Heart right ventricle (tissue), 16 donors: Measurements from ENCODE around the gene CPA4. TPM values are rescaled to one million over a fixed set of nuclear protein-coding genes. Genes with fewer than 3 reads are reported as not detected.

Experiments
- ATAC-seq, 8 donors: fragments of 200-7000 bp; cut with Tn5 transposase; one replicate each; pipeline ENCODE4 v1.9.1; 2020; ENCODE audit warnings: mild to moderate bottlenecking in 8 of 8, moderate library complexity in 8 of 8, moderate number of reproducible peaks in 1 of 8
- DNase-seq, 2 donors: peaks; one replicate each; pipeline ENCODE4 v3.0.0-alpha.2; 2020
- H3K27ac ChIP-seq, 10 donors: fragments of 200-600 bp; sonication (generic) in 2 of 10; one replicate each; pipeline versions ENCODE4 v1.5.0 to v1.8.0; 2020 to 2022; ENCODE audit warnings: mild to moderate bottlenecking in 3 of 10
- H3K27me3 ChIP-seq, 7 donors: fragments of 200-600 bp; one replicate each; pipeline ENCODE4 v1.8.0; 2021 to 2022; ENCODE audit warnings: mild to moderate bottlenecking in 2 of 7
- H3K36me3 ChIP-seq, 9 donors: fragments of 200-600 bp; sonication (generic) in 1 of 9; one replicate each; pipeline versions ENCODE4 v1.5.0 to v1.8.0; 2020 to 2022; ENCODE audit warnings: mild to moderate bottlenecking in 2 of 9
- H3K4me1 ChIP-seq, 9 donors: fragments of 200-600 bp; sonication (generic) in 1 of 9; one replicate each; pipeline versions ENCODE4 v1.5.0 to v1.8.0; 2020 to 2022; ENCODE audit warnings: mild to moderate bottlenecking in 4 of 9
- H3K4me3 ChIP-seq, 10 donors: fragments of 200-600 bp; sonication (generic) in 2 of 10; one replicate each; pipeline versions ENCODE4 v1.5.0 to v1.8.0; 2020 to 2022; ENCODE audit warnings: mild to moderate bottlenecking in 7 of 10, moderate library complexity in 2 of 10
- H3K9me3 ChIP-seq, 11 donors: fragments of 200-600 bp in 10 of 11; sonication (generic) in 2 of 11; one replicate each; pipeline versions ENCODE4 v1.5.0 to v1.8.0; 2013 to 2022; ENCODE audit warnings: mild to moderate bottlenecking in 2 of 11, control low read depth in 1 of 11, moderate library complexity in 1 of 11
- WGBS, 2 donors: extraction: QIAGEN DNeasy Blood & Tissue Kit; methylation state at CpG; one replicate each; pipeline ENCODE4 v1.1.7; 2013; ENCODE audit warnings: inconsistent platforms in 1 of 2; 5-methylcytosine and 5-hydroxymethylcytosine counted together
- intact Hi-C, 10 donors: fragments of 100-400 bp; cut with DNase I; formaldehyde crosslinking; loops; one replicate each; pipeline versions ENCODE4 v1.11.1 to v1.14.2; 2022
- polyA plus RNA-seq, 2 donors: library from polyadenylated mRNA; stranded (reverse); fragments of 200-250 nt; gene quantifications; one replicate each; pipeline ENCODE4 v1.2.3, GENCODE V29; 2013
- total RNA-seq, 10 donors: library from RNA; stranded (reverse); fragmentation: NEBNext Ultra II Directional in 3 of 10; extraction: Animal tissue kit (Norgen Biotek cat#: 25700) in 3 of 10; gene quantifications; one replicate each; pipeline versions ENCODE4 v1.2.1 to v1.2.4, GENCODE V29; 2021 to 2023
- TF ChIP-seq, protein P1 (sequence below), 9 donors: fragments of 200-600 bp; sonication (generic) in 2 of 9; IDR thresholded peaks; one replicate each; pipeline versions ENCODE4 v1.5.0 to v1.8.0; 2021 to 2022; ENCODE audit warnings: antibody characterized with exemption in 9 of 9, mild to moderate bottlenecking in 5 of 9, moderate library complexity in 1 of 9
- donor health status: Arrhythmogenic right ventricular cardiomyopathy.
- donor health status: ischemic (EF 13 %, LVEDD 7.1; RV severe dilation, severe dysfunction).
- donor health status: healthy with polysubstance abuse.
- donor health status: DM: no; HTN: yes; CAD: no.
- donor health status: DM: no; HTN: no; CAD: no.
- donor health status: ischemic (EF 25% LVEDD 6.9; RV normal size, moderate dysfunction).
- donor health status: ischemic (EF 25% LVEDD 5.7; RV mildly dilated, moderate dysfunction).
- donor health status: healthy.
- donor health status: DM: yes; HTN: yes; CAD: no.
- donor health status: Ischemic cardiomyopathy.
- donor health status: ischemic (EF 35%, LVEDD 5.7; RV mildly dilated, moderate dysfunction).
- donor health status: nonischemic (EF 11% LVEDD 7.7; RV severe dilation, severe dysfunction).
- donor health status: DM: yes; HTN: yes; CAD: no.
- donor health status: PGD.
- donor health status: ischemic (EF 29% LVEDD 5.4; RV normal size, mild dysfunction).
- donor health status: nonischemic (EF 23%, LVEDD 6.1; RV moderate dilation, normal function).

Gene CPA4
- total and polyA plus RNA-seq, 12 donors: 0.04 to 2.7 (median 0.46) TPM; not detected in 7

DNA sequence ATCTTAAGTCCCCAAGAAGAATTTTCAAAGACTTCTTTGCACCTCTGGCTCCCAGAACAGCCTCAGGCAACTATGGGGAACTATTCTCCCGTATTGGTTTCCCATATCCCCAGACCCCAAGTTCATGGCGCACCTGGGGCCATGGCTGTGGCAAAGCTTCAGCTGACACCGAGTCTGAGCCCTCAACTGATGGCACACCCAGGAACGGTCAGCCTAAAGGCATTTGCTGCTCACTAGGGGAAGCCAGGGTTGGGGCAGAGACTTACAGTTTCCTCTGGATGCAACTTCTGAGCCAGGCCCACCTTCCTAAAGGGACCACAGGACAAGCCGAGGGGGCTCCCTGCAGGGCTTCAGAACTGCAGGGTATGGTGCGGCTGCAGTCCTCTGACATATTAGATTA lies 73.6 kb downstream of the CPA4 start:
- Histone ChIP-seq H3K4me3 (no peak overlapping the region), H3K27me3 (no peaks in the 10 kb centered on the region), H3K4me1 (peaks cover 0 to 26% (median 5%) of the 10 kb centered on the region in 9 donors), H3K9me3 (no peaks in the 10 kb centered on the region), H3K36me3 (no peaks in the 10 kb centered on the region), H3K27ac (no peak overlapping the region)
- intact Hi-C loops: loop anchor here in 1 of 10 donors (10.0 kb wide), 1 partner anchor 58 kb away; no protein-coding TSS in a partner anchor
- WGBS, 2 donors: 93 to 96% methylated on average over 6 of the region's 6 CpGs
- no peak for ATAC-seq
- DNase-seq: no peak
- TF ChIP-seq, protein P1, sequence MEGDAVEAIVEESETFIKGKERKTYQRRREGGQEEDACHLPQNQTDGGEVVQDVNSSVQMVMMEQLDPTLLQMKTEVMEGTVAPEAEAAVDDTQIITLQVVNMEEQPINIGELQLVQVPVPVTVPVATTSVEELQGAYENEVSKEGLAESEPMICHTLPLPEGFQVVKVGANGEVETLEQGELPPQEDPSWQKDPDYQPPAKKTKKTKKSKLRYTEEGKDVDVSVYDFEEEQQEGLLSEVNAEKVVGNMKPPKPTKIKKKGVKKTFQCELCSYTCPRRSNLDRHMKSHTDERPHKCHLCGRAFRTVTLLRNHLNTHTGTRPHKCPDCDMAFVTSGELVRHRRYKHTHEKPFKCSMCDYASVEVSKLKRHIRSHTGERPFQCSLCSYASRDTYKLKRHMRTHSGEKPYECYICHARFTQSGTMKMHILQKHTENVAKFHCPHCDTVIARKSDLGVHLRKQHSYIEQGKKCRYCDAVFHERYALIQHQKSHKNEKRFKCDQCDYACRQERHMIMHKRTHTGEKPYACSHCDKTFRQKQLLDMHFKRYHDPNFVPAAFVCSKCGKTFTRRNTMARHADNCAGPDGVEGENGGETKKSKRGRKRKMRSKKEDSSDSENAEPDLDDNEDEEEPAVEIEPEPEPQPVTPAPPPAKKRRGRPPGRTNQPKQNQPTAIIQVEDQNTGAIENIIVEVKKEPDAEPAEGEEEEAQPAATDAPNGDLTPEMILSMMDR (IDR thresholded peaks at IDR 0.05): no peak

DNA sequence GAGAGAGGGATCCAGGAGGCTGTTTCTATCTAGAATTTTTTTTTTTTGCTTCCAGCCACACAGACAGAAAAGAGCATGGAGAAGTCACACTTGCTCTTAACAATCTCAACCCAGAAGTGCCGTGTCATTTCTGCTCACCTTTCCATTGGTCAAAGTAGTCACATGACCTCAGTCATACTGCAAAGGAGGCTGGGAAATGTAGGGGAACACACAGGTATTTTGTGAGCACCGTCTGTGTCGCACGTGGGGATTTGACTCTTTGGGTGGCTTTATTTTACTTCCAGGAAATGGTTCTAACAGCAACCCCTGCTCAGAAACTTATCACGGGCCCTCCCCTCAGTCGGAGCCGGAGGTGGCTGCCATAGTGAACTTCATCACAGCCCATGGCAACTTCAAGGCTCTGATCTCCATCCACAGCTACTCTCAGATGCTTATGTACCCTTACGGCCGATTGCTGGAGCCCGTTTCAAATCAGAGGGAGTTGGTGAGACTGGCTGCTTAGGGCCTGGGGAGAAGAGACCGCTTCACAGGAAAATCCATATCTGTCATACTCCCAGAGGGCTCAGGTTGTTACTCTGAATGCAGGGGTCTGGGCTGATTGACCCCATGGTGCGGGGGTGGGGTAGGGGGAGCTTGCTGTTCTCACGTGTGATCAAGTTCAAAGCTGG lies 74.3 kb downstream of the CPA4 start:
- DNase-seq: no peak
- WGBS, 2 donors: 82 to 86% methylated on average over 13 of the region's 13 CpGs
- peaks cover 0 to 27% (median 5%) of the 10 kb centered on the region in 9 donors for H3K4me1 ChIP-seq
- H3K4me3 ChIP-seq: no peak overlapping the region
- TF ChIP-seq, protein P1 (IDR thresholded peaks at IDR 0.05): no peak
- H3K9me3 ChIP-seq: no peaks in the 10 kb centered on the region
- H3K27me3 ChIP-seq: no peaks in the 10 kb centered on the region
- no peak overlapping the region for H3K27ac ChIP-seq
- intact Hi-C loops: loop anchor here in 1 of 10 donors (10.0 kb wide), 1 partner anchor 58 kb away; no protein-coding TSS in a partner anchor
- ATAC-seq: no peak
- no peaks in the 10 kb centered on the region for H3K36me3 ChIP-seq

DNA sequence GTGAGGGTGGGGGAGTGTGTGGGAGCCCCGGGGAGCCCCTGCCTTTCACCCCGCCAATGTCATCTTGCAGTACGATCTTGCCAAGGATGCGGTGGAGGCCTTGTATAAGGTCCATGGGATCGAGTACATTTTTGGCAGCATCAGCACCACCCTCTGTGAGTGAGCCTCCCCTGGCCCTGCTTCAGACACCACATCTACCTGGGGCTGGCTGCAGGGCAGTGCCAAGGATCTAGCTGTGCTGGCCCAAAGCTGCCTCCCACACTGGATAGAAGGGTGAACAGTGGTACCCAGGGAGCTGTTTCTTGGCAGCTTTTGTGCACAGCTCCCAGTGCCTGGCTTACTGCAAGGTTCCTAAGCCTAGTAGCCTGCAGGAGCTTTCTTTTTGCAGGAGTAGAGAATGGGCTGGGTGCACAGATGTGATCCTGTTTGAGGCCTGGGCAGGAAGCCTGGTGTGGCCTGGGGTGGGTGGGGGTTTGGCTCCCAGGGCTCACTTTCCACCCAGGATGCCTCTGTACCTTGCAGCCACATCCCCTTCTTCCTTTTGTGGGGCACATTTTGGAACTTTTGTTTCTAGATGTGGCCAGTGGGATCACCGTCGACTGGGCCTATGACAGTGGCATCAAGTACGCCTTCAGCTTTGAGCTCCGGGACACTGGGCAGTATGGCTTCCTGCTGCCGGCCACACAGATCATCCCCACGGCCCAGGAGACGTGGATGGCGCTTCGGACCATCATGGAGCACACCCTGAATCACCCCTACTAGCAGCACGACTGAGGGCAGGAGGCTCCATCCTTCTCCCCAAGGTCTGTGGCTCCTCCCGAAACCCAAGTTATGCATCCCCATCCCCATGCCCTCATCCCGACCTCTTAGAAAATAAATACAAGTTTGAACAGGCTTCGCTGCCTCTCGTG lies 75.1 kb downstream of the CPA4 start:
- intact Hi-C loops: loop anchor here in 1 of 10 donors (10.0 kb wide), 1 partner anchor 57 kb away; no protein-coding TSS in a partner anchor
- TF ChIP-seq, protein P1 (IDR thresholded peaks at IDR 0.05): no peak
- 92 to 93% methylated on average over 19 of the region's 19 CpGs for WGBS, 2 donors
- H3K36me3 ChIP-seq: no peaks in the 10 kb centered on the region
- H3K27ac ChIP-seq: no peak overlapping the region
- no peaks in the 10 kb centered on the region for H3K9me3 ChIP-seq
- ATAC-seq (peak in 1 of 8 donors; percentile 14), DNase-seq (no peak)
- H3K4me1 ChIP-seq: peaks cover 0 to 36% (median 11%) of the 10 kb centered on the region in 9 donors
- no peaks in the 10 kb centered on the region for H3K27me3 ChIP-seq
- no peak overlapping the region for H3K4me3 ChIP-seq

DNA sequence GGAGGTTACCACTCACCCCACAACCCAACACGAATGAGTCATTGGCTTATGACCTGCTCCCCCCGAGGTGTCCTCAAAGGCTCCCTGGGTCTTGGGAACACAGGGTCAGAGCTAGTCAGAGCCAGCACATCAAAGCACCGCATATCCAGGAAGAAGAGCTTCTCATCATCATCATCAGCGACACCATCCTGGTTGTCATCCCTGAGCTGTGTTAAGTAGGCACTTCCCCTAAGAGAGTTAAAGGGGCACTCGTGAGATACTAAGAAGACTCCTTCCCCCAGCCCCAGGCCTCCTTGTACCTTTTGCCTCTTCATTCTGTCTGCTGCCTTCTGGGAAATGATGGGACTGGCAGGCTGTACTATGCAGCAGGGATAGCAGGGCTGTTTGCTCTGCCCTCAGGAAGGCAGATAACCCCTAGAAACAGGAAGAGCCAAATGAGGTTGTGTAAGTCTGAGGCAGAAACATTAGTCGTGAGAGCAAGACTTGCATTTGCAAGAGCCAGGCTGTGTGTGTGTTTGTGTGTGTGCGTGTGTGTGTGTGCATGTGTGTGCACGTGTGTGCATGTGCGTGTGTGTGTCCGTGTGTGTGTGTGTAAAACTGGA lies 76.2 kb downstream of the CPA4 start:
- no peak overlapping the region for H3K27ac ChIP-seq
- H3K4me3 ChIP-seq: no peak overlapping the region
- ATAC-seq (peak in 2 of 8 donors; percentile 29 to 38), DNase-seq (no peak)
- intact Hi-C loops: loop anchor here in 1 of 10 donors (10.0 kb wide), 1 partner anchor 56 kb away; no protein-coding TSS in a partner anchor
- TF ChIP-seq, protein P1 (IDR thresholded peaks at IDR 0.05): no peak
- 49 to 58% methylated on average over 10 of the region's 10 CpGs for WGBS, 2 donors
- H3K27me3 ChIP-seq: no peaks in the 10 kb centered on the region
- no peaks in the 10 kb centered on the region for H3K36me3 ChIP-seq
- H3K4me1 ChIP-seq: peaks cover 5 to 47% (median 12%) of the 10 kb centered on the region in 9 donors
- H3K9me3 ChIP-seq: no peaks in the 10 kb centered on the region
